HG02588 (cell line): ENCODE results near the gene SRRM3.
A peak's percentile ranks its signal among the peaks of the same experiment; 100 is the strongest.
"Not testable (repeated sequence)": the region's sequence is repeated elsewhere in the genome, so short reads cannot be mapped to it uniquely, and the experiment has no call there.

Experiments used
- ATAC-seq: cut with Tn5 transposase; IDR thresholded peaks from one replicate; pipeline ENCODE4 v1.9.1; 2021; ENCODE audit warnings: mild to moderate bottlenecking, moderate library complexity; ENCODE audit not compliant: unreplicated experiment

Gene SRRM3

DNA sequence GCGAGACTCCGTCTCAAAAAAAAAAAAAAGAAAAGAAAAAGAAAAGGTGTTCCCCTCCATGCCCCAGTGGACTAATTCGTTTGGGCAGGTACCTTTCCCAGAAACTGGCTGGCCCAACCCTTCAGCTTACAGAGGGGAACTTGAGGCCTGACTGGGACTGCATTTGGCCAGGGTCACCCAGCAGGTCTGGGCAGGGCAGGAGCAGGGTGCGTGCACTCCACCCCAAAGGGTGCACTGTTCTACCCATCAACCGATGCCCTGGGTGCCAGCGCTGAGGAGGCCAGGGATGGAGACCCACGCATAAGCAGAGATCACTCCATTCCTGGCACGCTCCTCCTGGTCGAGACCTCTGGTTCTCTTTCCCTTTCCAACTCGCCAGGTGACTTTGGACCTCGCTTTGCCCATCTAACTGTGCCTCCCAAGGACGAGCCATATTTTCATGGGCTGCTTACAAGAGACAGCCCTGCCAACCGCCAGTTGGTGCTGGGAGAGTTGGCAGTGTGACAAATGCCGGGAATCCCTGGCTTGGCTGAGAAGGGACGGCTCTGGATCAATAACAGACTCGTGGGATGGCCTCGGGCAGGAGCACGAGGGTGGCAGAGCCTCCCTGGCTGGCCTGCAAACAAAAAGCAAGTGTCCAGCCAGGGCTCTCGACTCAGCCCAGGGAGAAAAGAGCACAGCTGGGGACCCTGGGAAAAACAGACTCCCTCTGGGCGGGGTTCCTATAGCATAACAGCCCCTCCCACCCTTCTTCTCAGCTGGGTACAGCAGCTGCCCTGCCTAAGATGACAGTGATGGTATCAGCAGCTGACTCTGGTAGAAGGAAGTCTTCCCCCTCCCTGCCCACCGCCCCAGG is 108.6 kb downstream of the SRRM3 start:
- ATAC-seq, result no peak

DNA sequence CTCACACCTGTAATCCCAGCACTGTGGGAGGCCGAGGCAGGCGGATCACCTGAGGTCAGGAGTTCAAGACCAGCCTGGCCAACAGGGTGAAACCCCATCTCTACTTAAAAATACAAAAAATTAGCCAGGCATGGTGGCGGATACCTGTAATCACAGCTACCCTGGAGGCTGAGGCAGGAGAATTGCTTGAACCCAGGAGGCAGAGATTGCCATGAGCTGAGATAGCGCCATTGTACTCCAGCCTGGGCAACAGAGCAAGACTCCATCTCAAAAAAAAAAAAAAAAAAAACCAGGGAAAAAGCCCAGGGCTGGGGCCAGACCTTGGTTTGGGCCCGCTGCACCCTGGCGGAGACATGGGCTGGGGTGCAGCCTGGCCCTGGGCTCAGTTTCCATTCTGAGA is 110.1 kb downstream of the SRRM3 start:
- ATAC-seq, result not testable (repeated sequence)

DNA sequence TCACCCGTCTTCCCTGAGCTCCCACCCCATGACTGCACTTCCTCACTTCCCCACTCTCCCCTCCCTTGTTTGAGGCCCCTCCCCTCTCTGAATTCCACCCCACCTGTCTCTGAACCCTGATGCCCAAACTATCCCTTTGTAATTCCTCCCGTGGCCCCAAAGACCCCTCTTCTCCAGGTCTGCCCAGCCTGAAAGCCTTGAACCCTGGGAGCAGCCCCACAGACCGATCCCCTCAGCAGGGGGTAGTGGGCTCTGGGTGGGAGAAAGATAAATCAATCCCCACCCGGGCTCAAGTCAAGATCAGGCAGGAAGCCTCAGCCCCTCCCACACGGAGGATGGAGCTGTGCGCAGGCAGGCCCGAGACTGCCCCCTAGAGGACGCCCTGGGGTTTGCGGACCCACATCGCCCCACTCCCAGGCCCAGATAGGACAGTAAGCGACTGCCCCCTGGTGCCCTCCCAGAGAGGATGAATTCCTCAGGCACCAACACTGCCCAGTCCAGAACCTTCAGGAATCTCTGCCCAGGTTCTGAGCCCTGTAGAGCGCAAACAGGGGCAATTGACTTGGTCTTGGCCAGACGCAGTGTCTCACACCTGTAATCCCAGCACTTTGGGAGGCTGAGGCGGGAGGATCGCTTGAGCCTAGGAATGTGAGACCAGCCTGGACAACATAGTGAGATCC is 112.5 kb downstream of the SRRM3 start:
- peak; percentile 35 for ATAC-seq

DNA sequence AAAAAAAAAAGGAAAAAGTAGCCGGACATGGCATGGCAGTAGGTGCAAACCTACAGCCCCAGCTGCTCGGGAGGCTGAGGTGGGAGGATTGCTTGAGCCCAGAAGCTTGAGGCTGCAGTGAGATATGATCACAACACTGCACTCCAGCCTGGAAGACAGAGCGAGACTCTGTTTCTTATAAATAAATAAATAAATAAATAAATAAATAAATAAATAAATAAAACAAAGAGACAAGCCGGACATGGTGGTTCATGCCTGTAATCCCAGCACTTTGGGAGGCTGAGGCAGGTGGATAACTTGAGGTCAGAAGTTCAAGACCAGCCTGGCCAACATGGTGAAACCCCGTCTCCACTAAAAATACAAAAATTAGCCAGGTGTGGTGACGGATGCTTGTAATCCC is 113.0 kb downstream of the SRRM3 start:
- not testable (repeated sequence) for ATAC-seq

DNA sequence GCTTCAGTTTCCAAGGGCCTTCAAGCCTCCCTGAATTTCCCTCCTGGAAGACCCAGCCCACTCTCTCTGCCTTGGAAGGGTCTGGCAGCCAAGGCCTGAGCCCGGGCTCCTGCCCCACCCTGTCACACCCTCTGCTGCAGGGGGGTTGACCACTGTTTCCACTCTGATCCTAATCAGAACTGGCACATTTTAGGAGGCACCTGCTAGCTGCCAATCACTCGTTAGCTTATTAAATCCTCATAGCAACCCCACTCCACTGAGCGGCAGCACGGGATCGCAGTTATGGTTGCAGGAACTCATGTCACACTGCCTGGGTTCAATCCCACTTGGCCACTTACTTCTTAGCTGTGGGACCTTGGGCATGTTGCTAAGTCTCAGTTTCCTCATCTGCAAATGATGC is 113.7 kb downstream of the SRRM3 start:
- ATAC-seq, result no peak

DNA sequence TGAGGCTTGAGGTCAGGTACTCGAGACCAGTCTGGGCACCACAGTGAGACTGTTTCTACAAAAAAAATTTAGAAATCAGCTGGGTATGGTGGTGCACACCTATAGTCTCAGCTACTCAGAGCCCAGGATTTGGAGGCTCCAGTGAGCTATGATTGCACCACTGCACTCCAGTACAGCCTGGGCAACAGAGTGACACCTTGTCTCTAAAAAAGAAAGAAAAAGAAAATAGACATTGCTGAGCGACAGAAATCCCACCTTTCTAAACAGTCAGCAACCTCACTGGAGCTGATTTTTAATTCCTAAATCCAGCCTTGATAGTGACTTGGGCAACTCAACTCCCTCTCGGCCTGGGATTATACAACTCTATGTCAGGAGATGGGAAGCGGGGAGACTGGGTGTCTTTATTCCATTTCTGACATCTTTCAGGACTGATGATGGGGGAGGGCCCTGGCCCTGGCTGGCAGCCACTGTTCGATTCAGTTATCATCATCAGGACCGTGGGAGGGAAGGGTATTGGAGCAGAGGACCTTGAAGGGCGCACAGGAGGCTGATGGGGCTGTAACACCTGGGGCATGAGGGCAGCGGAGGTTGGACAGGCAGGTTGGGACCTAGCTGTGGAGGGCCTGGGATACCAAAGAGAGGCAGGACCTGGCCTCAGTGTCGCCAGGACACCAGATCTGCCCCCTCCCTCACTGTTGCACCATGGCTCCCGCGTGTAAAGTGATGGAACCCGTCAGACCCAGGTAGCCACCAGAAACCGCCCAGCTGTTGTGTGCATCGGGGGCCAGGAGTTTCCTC is 115.5 kb downstream of the SRRM3 start:
- no peak for ATAC-seq

DNA sequence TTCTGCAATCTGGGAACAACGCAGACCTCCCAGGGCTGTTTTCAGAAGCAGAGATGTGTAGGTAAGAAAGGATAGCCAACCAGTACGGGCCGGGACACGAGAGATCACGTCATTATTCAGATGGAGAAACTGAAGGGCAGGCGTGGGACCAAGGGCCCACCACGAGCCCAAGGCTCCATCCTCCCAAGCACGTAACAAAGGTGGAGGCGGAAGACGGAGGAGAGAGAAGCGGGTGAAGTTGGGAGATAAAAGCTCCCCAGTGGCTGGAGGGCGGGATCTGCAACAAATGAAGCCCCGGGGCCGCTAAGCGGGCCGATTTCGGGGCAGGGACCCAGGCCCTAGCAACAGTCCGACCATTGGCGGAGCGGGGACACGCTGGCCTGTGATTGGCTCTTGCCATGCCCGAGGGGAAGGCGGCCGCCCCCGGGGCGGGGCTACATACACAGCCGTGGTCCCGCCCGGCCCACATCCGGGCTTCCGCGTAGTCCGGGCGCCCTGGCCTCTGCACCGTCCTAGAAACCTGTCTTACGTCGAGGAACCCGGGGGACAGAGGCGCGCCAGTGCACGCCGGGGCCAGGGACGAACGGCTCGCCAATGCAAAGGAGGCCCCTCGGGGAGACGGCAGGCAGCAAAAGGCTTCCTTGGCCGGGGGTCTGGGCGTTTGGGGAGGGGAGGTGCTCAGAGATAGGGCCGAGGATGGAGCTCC is 116.2 kb downstream of the SRRM3 start:
- ATAC-seq, result peak; percentile 90

DNA sequence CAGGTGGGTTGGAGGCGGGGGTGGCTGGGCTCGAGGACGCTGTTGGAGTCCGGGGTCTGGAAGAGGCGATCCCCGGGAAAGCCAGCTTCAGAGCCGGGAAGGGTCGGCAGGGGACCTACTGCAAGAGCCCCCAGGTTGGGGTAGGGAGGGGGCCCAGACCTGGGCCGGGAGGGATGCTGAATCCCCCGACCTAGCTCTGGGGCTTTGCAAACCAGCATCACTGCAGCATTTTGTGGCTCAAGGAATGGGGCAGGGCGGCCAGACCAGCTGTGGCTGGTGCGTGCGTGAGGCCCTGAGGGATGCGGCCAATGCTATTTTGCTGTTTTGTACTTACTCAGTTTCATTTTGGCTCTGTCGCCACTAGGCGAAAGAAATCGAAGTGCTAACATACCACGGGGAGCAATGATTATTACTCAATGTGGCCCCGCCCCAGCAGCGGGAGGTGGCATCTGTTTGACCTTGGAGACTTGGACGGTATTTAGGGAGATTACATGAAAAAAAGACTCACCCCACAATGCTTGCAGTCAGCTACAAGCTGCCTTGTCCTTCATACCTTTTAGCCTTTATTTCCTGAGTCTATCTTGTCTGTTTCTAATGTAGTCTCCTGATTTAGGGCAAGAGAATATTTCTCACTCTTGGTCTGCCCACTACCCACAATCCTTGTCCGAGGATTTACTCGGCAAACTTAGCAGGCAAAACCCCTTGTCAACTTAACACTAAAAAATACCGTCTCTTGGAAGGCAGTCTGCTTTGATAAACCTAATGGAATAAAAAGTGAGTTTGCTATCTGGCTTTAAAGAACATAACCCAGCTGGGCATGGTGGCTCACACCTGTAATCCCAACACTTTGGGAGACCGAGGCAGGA is 117.0 kb downstream of the SRRM3 start:
- ATAC-seq, result peak; percentile 44

DNA sequence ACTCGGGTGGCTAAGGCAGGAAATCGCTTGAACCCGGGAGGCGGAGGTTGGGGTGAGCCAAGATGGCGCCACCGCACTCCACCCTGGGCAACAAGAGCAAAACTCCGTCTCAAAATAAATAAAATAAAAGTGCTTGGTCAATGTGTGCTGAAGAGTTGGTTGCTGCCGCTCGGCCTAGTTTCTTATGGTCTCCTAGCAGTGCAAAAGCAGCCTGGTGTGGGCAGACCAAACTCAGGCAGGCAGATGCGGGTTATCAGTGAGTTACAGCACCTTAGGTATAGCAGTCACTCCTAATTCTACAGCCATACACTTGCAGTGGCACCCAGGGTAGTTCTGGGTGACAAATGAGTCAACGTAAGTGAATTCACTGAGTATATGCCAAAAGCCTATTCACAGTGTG is 123.4 kb downstream of the SRRM3 start:
- no peak for ATAC-seq

DNA sequence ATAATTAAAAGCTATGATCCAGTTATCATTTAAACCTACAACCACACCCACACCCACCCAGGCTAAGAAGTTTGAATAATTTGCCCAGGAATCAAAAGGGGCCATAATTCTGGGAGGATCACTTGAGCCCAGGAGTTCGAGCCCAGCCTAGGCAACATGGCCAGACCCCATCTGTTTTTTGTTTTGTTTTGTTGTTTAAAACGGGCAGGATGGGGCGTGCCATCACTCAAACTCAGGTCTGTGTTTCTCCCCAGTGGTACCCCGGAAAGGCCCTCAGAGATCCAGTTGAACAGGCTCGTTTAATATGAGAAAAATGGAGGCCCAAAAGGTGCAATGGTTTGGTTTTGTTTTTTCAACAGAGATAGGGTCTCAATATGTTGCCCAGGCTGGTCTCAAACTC is 124.1 kb downstream of the SRRM3 start:
- no peak for ATAC-seq

DNA sequence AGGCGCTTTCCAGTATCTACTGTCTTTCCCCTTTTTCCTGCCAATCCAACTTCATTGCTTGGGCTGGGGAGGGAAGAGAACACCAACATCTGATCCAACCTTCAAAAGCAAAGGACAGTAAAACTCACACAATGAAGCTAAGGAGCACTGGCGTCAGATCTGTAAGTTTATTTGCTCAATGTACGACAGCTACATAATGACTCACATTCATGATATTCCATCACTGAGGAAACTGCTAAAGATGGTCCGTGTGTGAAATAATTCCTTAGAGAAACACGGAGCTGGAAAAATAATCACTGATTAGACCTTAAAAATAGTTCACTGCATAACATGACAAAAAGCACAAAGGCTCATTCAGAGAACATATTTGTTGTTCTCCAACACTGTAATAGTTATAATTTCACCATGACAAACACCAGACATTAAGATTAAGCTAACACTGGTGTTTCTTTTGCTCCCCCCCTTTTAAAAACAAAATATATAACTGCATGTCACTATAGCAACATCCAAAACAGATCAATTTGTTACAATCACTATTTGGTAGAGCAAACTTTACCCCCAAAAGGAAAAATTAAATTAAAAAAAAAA is 125.0 kb downstream of the SRRM3 start:
- ATAC-seq, result no peak

DNA sequence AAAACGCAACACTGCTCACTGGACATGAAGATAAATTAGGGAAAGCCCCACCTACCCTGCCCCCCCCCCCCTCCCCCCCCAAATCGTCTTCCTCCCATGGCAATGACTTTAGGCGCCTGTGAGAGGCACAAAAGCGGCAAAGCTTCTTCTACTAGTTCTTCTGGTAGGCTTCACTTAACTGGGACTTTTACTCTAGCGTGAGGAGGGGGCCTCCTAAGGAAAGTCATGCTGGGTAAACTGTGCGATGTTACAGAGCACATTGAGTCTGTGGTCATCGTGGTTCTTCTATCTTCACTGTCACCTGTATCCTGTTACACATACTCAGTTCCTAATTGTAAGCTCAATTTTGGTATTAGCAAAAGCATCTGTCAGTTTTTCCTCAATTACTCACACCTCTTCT is 125.9 kb downstream of the SRRM3 start:
- no peak for ATAC-seq

DNA sequence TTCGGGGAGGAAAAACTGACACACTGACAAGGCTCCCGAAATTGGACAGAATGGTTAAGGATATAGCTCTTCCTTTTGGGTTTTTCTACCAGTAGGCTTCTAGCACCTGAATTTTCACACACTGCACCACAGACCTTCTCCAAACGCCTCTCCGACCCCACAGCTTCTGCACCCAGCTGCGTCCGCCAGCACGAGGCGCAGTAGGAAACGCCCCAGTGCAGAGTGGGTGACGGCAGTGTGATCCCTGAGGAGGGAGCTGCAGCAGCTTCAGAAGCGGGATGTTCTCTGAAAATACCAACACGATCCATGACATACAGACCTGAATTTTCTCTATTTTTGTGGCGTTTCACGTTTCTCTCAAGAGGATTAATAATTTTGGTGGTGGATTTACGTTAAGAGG is 126.7 kb downstream of the SRRM3 start:
- ATAC-seq, result no peak

DNA sequence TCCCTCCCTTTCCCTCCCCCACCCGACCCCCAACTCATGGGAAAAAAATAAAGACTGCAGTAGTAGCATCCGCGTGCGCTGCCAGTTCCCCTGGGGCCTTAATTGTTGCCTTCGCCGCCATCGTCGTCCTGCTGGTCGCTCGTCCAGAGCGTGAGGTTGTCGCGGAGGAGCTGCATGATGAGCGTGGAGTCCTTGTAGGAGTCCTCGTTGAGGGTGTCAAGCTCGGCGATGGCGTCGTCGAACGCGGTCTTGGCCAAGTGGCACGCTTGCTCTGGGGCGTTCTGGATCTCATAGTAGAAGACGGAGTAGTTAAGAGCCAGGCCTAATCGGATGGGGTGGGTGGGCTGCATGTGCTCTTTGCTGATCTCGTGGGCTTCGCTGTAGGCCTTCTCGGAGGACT is 127.8 kb downstream of the SRRM3 start:
- ATAC-seq, result no peak

DNA sequence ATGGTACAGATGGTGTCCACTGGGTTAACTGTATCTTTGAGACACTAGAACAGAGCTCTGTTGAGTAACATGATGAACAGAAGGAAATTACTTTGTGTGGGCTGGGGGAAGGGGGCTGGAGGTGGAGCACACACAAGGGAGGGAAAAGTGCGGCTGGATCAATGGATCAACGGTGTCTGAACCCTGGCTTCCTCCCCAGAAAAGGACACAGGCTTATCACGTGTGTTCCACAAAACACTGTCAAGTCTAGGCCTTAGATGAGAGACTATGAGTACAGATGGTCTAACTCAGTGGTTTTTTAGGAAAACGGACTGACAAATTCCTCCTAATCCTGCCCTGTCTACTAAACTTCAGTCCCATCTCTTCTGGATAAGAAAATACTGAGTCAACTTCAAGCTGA is 128.6 kb downstream of the SRRM3 start:
- no peak for ATAC-seq

DNA sequence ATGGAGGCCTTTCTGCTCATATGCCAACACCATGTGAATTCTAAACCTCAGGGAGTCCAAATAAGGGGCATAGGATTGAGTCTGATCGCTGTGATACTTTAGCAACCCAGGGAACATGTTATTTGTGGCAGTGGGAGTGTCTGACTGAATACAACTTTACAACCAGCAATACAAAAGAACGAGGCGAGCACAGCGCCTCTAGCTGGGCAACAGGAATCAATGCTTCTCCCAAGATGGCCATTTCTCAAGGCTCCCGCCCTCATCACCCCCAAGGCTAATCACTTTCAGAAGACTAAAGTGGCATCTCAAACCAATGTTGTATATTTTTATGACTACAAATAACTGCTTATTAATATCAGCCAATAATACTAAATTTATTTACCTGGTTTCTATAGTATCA is 129.0 kb downstream of the SRRM3 start:
- no peak for ATAC-seq

DNA sequence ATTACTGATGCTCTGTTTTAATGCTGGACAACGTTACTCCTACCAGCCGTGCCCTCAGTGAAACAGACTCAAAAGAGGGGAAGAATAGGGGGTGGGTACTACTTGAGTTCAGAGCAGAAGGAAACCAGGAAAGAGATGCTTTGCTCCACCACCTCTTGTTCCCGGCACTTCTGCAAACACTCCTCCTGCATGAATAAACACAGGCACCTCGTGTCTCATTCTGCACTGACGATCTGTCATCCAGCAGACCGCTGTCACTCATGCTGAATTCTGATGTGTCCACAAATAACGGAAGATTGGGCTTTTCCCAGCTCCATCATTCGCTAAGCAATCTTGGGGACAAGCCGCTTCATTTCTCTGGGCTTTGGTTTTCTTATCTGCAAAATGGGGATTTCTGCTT is 130.4 kb downstream of the SRRM3 start:
- ATAC-seq, result no peak

DNA sequence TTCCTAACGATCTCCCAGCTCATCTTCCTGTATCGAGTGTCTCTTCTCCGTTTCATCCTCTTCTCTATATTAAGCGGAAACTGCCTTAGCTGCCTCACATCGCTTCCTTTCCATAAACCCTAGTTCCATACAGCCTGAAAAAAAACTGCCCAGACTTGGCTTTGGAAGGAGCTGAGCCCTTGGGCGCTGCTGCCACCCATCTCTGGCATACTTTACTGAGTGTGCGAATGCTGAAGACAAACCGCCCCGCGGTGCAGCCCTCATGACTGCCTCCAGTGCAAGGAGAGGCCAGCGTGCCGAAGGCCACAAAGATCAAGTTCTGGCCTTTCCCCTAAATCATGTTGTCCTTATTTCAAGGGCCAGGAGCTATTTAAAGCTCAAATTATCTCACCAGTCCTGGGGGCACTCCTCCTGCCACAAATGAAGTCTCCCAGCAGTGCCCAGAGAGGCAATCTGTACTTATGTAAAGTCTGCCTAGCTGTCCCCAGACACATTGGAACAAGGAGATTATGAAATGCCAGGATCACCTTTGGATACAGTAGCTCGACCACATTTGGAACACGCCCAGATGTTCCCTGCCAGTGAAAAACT is 131.9 kb downstream of the SRRM3 start:
- ATAC-seq, result no peak

DNA sequence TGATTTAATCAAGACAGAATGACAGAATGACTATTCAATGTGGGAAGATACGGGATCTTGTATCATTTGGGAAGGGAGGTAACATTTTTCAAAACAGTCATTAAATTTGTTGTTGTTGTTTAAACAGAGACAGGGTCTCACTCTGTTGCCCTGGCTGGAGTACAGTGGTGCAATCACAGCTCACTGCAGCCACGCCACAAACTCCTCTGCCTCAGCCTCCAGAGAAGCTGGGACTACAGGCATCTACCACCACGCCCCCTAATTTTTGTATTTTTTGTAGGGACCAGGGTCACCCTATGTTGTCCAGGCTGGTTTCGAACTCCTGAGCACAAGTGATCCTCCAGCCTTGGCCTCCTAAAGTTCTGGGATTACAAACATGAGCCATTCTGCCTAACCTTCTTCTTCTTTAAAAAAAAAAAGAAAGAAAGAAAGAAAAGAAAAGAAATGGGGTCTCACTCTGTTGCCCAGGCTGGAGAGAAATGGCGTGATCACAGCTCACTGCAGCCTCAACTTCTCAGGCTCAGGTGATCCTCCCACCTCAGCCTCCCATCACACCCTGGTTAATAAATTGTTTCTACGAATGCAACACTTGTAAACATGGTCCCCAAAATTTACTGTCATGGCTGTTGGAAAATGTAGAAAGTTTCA is 132.7 kb downstream of the SRRM3 start:
- no peak for ATAC-seq
